ENCODE data around the gene A2M.

A2M gene

DNA sequence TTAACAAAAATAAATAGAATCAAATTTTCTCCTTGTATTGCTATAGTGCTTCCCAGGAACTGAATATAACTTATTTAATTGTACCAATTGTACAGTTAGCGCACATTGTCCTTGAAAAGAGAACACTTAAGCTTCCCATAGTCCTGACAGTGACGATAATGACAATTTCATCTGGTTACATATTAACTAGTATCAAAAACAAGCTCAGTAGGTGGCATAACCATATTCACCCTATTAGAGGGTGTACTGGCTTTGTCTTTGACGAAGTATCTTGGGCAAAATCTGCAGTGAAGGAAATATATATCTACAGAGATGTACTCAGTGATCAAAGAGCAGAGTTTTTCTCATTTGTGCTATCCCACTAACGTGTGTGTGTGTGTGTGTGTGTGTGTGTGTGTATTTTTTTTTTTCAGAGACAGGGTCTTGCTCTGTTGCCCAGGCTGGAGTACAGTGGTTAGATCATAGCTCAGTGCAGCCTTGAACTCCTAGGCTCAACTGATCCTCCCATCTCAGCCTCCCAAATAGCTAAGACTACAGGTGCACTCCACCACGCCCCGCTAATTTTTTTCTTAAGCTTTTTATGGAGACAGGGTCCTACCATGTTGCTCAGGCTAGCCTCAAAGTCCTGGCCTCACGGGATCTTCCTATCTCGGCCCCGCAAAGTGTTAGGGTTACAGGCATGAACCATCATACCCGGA, 4.9 kb upstream of the A2M start:
- no peak for ATAC-seq

DNA sequence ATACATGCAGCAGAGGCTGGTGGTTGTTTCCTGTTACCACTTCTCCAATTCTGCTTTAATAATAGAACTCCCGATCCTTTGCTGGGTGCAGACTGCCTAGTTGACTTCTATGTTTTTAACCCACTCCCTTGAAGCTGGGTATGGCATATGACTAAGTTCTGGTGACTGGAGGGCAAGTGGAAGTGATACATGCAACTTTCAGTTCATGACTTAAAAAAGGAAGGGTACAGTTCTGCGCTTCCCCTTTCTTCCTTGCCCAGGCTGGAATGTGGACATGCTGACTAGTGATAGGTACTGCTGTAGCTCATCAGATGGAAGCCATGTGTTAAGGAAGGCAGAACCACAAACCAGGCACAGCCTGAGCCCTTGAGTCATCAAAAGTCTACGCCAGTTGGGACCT, 2.4 kb upstream of the A2M start:
- peak; percentile 60 to 68 for ATAC-seq

DNA sequence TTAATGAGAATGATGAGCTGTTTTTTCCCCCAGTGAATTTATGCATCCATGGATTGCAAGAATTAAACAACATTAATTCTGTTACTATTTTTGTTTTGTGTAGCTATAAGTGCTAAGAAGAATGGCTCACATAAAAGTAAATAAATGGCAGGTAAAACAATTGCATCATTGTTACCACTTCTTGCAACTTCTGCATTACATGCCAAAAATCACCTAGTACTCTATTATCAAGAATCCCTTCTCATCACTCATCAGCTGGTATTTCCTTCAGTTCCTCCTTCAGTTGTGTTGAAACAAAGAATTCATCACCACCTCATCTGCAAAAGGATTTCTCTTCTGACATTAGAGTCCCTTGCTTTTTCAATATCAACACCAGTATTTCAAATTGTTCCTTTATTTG, 773 bp downstream of the A2M start:
- no peak for ATAC-seq

DNA sequence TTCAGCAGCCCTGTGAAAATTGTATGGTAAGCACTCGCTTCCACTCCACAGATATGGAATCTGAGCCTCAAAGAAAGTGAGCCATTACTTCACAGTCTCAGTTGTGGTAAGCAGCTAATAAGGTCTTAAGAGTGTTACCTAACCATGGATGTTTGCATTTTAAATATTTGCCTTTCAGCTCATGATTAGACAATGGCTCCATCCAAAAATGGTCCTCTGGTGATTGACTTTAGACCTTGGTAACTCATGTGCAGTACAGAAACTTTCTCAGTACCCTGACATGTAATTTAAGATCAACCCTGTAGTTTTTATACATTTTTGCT, 1.8 kb downstream of the A2M start:
- no peak for ATAC-seq

DNA sequence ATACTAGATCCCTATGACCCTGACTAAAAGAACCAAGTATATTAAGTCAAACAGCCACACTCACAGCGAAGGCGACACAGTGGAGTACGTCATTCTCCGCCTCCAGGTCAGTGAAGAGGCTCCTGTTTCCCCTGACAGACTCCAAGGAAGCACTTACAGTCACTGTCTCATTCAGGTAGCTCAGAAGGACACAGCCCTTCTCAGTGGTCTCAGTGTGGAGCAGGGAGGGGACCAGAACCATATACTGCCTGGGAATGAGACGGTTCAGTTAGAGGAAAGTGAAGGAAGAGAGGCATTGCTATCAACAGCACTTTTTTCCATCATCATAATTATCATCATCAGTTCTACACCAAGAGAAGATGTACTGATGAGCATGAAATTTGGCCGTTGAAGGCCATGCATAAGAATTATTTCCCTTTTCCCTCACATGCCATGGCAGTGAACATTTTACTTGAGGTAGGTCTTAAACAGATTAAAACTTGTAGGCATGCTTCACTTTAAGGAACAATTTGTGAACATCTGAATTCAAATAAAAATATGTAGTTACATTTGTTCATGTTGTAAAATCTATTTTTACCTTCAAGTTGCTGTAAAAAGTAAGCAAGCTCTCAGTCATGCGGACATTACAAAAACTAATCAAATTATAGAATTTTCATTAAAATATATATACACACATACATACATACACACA, 2.3 kb downstream of the A2M start:
- ATAC-seq = no peak

DNA sequence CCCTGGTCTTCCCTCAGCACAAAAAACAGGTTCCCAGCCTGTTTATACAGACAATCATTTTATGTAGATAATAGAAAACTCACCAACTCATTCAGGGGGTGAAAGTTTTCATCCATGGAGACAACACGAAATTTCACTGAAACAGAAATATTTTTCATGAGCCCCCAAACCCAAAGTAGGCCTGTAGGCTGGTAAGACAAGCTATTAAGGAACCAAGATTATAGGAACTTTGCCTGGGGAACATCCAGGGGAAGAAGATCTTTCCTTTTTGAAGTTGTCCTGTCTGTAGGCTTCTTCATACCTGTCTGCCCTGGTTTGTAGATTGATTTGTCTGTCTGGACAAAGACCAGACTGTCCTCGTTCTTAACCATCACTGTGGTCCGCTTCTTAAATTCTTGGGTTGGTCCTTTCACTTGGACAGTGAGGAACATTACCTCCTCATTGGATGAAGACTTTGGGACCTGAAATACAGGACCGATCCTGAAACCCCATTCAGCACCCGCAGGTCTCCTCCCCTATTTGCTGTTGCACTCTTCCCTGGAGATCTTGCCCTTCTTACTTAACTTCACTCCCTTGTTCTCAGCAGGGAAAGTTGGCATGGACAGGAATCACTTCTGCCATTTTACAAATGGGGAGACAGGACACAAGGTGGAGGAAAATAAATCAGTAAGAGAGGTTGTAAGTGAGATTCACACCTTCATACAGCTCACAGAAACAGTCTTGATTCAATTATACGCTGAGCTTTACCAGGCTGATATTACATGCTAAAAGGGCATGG, 3.5 kb downstream of the A2M start:
- no peak for ATAC-seq

DNA sequence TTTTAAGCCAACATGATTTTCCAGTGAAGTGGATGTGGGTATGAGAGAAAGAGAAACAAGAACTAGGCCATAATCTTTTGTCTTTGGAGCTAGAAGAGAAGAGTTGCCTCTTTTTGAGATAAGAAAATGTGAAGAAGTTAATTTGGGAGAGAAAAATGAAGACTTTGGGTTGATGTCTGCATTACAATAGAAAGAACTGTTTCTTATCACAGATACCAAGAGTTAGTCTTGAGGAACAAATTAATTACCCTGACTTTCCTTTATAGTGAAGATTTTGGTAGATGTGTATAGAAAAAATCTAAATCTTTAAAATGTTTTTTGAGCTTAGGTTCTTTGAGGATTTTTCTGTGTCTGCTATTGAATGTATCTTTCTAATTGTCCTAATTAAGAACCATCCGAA, 4.2 kb downstream of the A2M start:
- no peak for ATAC-seq

DNA sequence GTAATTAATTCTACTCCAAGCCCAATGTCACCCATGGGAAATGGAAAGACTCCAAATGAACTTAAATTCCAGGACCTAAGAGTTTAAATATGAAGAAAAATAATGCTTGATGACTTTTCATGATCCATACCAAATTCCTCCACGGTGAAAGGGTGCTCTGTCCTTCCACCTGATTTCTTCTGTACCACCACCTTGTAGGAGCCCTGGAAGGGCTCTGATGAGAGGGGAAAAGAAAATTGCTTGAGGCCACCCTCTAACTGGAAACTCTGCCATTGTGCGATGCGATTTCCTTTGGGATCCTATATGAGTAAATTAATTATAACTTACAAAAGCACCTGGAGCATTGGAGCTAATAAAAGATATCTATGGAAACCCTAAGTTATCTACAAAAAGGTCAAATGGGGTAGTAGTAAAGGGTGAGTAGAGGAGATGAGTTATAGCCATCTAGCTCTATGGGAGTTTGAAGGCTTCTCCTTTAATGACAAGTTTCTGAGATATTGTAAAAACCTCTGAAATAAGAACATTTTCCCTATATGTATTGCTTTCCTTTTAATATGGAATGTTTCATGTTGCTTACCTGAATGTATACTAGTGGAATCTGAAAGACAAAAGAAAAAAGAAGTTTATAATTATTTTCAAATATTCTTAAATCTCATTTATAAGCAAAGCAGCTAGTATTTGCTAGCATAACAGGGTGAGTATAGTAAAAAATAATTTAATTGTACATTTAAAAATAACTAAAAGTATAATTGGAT, 5.8 kb downstream of the A2M start:
- no peak for ATAC-seq

DNA sequence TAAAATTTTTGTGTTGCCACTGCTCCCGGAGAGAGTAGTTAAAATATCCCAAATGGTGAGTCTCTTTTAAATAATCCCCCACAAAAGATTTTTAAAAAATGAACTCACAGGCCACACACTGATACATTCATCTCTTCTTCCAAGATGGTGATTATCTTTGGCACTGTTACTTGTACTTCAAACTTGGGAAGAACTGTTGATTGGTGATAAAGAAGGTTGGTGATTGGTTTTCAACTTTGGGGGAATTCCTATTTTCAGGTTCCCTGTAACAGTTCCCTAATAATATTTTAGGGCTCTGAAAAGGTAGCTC, 6.6 kb downstream of the A2M start:
- no peak for ATAC-seq

DNA sequence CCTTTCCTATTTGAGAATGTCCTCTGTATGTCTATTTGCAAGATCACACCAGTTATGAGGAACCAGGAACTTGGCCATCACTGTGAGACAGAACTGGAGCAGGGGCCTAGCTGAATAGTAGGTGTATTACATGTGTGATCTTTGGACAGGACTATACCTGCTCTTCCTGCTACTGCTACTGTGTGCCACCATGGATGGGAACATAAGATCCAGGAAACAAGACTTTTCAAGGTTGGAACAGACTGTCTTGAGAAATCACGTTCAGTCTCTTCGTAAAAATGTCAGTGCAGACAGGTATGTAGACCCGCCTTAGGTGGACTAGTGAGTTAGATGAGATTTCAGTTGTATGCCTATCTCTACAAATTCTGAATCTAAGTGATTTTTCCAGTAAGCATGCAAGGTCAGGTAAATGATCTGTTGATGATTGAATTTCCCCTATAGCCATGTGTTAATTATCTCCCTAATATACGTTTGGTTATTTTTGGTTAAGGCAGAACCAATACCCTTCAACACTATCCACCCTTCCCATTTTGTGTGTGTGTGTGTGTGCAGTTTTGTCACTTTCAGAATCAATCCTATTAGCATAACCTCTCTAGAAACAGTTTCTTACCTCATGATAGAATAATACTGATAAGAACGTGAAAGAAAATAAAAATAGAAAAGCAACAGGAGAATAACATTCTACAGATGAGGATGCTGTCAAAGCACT, 7.1 kb downstream of the A2M start:
- no peak for ATAC-seq

DNA sequence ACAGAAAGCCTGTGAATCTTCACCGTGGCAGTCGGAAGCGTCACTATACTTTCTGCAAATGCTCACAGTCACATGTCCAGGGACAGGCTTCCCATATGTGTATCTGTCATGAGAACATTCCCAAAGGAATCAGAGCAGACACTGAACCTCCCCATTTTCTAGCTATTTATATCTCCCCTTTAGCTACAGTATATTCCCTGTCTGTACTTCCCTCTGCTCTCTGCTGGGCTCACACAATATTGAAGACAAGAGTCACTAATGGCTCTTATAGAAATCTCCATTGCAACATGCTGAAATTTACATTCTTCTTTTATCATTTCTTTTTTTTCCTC, 8.2 kb downstream of the A2M start:
- ATAC-seq = no peak

DNA sequence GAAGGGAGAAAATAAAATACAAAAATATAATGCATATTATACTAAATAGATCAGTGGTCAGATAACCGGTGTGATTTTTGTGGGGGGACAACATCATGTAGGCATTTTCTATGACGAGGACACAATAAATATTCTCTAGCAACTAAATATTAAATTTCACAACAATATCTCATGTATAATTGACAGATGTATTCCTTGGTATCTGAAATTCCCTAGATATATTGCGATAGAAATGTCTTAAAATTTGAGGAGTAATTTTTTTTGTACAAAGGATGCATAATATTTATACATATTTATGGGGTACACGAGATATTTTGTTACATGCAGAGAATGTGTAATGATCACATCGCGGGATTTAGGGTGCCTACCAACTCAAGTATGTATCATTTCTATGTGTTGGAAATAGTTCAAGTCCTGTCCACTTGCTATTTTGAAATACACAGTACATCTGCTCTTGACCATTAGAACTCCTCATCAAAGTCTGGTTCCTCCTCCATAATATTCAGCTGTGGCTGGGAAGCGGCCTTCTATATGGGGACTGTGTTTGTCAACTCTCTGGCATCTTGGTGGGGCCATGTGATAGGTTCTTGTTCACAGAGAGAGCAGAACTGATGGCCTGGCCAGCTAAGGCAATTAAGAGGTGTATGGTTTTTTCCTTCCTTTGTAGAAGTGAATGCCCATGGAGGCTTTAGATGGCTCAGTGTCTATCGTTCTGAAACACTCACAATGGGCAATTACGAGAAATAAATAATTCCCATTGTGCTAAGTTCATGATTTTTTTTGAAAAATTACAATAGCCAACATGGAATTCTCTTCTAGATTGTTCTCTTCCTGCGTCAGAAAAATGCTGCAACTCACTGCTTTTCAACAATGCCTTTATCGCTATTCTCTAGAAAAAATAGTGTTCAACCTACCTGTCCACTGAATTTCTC, 8.8 kb downstream of the A2M start:
- no peak for ATAC-seq

DNA sequence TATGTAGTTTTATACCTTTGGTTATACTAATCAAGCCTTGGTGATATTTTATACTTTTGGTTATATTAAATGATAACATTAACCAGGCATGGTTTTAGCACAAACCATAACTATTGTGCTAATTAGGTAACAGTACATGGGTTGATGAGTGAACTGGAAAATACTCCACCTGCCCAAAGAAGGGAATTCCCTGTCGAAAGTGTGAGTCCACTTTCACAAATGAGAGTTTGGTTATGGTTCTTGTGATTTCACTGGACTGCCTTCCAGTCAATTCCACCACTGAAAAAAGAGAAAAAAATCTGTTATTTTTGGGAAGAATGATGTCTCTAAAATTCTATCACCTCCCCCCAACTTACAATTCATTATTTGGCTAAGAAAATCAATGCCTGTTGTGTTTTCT, 9.7 kb downstream of the A2M start:
- no peak for ATAC-seq

DNA sequence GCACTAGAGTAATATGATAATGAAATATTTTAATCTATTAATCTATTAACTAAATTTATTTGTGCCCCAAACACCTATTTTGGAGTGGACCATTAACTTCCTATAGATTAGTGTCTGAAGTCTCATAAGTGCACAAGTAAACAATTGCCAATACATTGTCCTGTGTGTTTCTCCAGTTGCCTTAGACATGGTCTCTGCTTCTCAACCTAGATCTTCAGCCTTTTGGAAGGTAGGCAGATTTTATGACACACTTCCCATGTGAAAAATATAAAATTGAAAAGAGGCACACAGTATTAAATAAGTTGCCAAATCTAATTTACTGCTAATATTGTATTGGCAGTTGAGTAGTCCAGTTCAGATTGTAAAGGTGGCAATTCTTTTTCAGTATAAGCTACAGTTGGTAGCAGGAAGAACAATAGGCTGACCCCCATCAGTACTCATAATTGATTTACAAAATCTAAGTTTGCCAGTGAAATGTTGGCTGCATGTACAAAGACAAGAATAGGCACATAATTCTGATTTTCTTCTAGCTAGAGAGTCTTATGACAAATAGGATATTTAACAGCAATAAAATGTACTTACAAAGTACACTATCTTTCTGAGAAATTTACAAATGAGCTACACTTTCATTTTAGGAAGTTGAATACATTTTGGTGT, 10.8 kb downstream of the A2M start:
- no peak for ATAC-seq

DNA sequence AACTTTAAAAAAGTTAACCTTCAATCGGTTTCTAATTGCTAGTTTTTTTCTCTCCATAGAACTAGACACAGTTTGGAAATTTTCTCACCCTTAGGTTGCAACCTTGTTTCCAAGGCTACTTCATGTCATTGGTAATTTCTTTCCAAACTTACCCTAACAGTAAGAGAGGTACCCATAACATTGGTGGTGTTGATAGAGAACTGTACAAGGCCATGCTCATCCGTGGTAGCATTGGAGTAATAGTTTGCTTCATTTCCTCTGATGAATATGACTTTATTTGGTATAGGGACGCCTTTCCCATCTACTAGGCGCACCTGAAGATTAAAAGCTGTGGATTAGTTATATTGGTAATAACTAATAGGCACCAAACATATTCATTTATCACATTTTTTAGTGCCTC, 11.6 kb downstream of the A2M start:
- no peak for ATAC-seq

DNA sequence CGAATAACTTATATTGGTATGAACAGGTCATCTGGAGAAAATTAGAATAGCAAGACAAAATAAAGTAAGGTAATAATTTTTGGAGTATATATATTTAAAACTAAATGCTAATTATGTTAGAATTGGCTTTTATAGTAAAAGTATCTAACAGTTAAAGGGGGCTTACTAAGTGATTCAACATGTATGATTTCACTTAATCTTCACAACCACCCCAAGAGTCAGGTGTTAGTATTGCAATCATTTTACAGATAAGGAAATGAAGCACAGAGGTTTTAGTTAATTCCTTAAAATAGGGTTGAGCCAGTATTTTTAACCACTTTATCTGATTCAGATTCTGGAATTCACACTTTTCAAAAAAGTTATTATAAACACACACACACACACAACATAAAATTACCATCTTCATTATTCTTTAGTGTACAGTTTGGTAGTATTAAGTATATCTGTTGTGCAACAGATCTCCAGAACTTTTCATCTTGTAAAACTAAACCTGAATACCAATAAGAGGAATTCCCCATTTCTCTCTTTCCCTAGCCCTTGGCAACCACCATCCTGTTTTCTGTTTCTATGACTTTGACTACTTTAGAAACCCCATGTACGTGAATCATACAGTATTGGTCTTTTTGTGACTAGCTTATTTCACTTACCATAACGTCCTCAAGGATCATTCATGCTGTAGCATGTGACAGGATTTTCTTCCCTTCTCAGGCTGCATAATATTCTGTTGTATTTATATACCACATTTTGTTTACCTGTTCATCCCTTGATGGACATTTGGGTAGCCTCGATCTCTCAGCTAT, 12.5 kb downstream of the A2M start:
- peak; percentile 53 to 81 for ATAC-seq

DNA sequence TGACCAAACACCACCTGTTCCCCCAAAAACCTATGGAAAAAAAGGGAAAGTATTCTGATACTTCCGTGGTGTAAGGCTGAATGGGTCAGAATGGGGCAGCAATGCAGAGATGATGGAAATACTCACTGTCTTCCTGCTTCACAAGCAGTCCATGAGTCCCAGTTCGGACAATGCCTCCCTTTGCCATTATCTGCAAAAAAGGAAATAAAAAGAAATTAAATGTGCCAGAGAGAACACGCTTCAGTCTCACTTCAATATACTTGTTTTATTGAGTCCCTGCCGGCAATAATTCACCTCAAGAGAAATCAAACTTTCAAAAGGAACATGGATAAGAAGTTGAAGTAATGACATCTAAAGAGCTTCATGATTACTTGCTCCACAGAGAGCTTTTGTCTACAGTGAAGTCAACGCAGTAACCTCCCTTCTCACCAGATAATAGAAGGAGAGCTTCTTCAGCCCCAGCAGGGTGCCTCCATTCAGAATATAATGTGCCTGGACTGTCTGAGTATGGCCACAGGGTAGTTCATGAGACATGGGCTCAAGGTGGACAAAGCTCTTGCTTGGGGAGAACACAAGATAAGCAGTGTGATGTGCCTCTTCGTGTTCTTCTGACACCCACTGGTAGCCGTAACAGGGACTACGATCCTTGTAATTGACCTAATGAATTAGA, 14.6 kb downstream of the A2M start:
- ATAC-seq = no peak

DNA sequence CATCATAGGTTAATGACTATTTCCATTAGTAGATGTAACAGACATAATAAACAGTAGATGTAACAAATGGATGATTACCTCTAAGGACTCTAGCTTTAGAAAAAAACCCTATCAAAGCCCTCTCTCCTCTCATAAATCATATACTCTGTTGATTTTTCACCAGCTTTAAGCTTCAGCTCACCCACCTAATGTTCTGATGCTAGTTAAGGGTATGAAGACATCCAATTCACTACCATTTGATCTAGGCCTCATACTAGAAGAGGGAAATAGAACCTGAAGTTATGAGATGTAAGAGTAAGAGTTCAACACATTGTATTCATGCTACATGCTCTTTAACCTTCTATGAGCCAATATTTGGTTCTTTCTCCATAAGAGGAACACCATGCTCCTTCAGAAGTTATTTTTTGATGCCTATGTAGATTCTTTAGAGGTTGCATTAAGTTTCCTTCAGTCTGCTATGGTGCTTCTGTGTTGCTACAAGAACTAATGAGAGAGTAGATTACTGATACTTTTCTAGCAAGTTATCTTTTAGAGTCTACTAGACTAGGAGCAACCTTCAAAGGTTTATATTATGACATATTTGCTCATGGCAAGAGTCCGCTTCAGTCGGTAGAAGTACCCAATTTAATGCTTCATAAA, 16.0 kb downstream of the A2M start:
- no peak for ATAC-seq

DNA sequence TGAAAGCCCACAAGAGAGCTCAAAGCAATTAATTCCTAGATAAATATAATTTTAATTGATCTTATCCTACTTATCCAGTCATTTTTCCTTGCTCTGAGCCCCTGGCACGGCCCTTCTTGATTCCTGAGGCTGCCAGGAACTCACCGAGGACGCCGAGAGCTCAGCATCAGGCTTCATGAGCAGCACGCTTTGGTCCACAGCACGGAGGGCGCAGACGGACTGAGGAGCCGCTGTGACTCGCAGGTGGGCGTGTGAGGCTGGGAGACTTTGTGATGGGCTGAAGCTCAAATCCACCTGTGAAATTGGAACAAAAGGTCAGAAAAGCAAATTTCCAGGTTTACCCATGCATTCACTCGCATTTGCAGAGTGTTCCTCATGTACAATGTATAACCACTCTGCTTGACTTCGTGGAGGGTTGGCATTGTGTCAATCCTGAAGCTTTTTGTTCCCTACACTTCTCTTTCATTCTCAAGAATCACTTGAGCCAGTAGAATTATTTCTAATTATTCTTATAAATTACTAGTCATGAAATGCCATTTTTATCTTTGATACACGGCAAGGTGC, 17.2 kb downstream of the A2M start:
- ATAC-seq = no peak
